GM21528 (cell line): ENCODE measurements around the gene RAB6B.

Experiments used
- ATAC-seq: cut with Tn5 transposase; IDR thresholded peaks from one replicate; pipeline ENCODE4 v1.9.1; 2021; ENCODE audit warnings: mild to moderate bottlenecking, moderate library complexity; ENCODE audit not compliant: unreplicated experiment, low FRiP score

The RAB6B gene

GRCh38 chr3:133932009-133932408 is 36.3 kb upstream of the RAB6B start:
- ATAC-seq: no peak

- ATAC-seq: no peak
Measured at GRCh38 chr3:133931084-133931483, 35.4 kb upstream of the RAB6B start.

GRCh38 chr3:133930341-133930933 is 34.8 kb upstream of the RAB6B start:
- no peak for ATAC-seq

- no peak for ATAC-seq
Measured at GRCh38 chr3:133928903-133929607, 33.4 kb upstream of the RAB6B start.

- ATAC-seq: no peak
Measured at GRCh38 chr3:133928136-133928893, 32.6 kb upstream of the RAB6B start.

- no peak for ATAC-seq
Measured at GRCh38 chr3:133927540-133928066, 31.9 kb upstream of the RAB6B start.

GRCh38 chr3:133926736-133927539 is 31.3 kb upstream of the RAB6B start:
- no peak for ATAC-seq

- ATAC-seq: no peak
Measured at GRCh38 chr3:133925960-133926735, 30.5 kb upstream of the RAB6B start.

- ATAC-seq: no peak
Measured at GRCh38 chr3:133924041-133924440, 28.4 kb upstream of the RAB6B start.

- no peak for ATAC-seq
Measured at GRCh38 chr3:133921592-133921991, 25.9 kb upstream of the RAB6B start.

- ATAC-seq: no peak
Measured at GRCh38 chr3:133917144-133917543, 21.5 kb upstream of the RAB6B start.

GRCh38 chr3:133915685-133916658 is 20.3 kb upstream of the RAB6B start:
- no peak for ATAC-seq

- ATAC-seq: no peak
Measured at GRCh38 chr3:133914839-133915600, 19.3 kb upstream of the RAB6B start.

GRCh38 chr3:133910422-133910821 is 14.7 kb upstream of the RAB6B start:
- no peak for ATAC-seq

GRCh38 chr3:133905376-133905775 is 9.7 kb upstream of the RAB6B start:
- ATAC-seq: no peak

- no peak for ATAC-seq
Measured at GRCh38 chr3:133901847-133902246, 6.2 kb upstream of the RAB6B start.

GRCh38 chr3:133901083-133901482 is 5.4 kb upstream of the RAB6B start:
- no peak for ATAC-seq

GRCh38 chr3:133899311-133899710 is 3.6 kb upstream of the RAB6B start:
- no peak for ATAC-seq
